GM12878 (cell line): ENCODE results near the gene CYB5R3. TPM values are rescaled to one million over a fixed set of nuclear protein-coding genes. Genes with fewer than 3 reads are reported as not detected.

Experiments used
- ATAC-seq: fragments of 200-7000 bp; cut with Tn5 transposase; 3 replicates; pipeline ENCODE4 v1.9.1; 2020; ENCODE audit warnings: mild to moderate bottlenecking, moderate library complexity
- Bru-seq: library from RNA; stranded (reverse); fragments of 400-500 nt; gene quantifications from one replicate; lab custom pipeline; 2021; lab: Mats Ljungman, UMichigan
- BruChase-seq, 2 experiments: library from RNA; stranded (reverse); fragments of 400-500 nt; gene quantifications; one replicate each; lab custom pipeline; 2021; lab: Mats Ljungman, UMichigan
- BruUV-seq: library from RNA; stranded (reverse); fragments of 400-500 nt; replicated peaks from 2 replicates; lab custom pipeline; 2021; lab: Mats Ljungman, UMichigan
- CTCF ChIA-PET: fragments of 300-600 bp; sonication (Branson Sonifier 250); formaldehyde crosslinking; extraction: SDS; loops from one replicate; lab custom pipeline; 2021; ENCODE audit warnings: inconsistent platforms; lab: Yijun Ruan, JAX
- POLR2A ChIA-PET: fragments of 350-600 bp; formaldehyde crosslinking; extraction: SDS; loops from one replicate; lab custom pipeline; 2021; ENCODE audit warnings: inconsistent platforms; lab: Charles Lee
- RAD21 ChIA-PET: fragments of 300-600 bp; sonication (Branson Sonifier 250); formaldehyde crosslinking; loops from one replicate; lab custom pipeline; 2023; ENCODE audit warnings: antibody characterized with exemption; ENCODE audit not compliant: unreplicated experiment; lab: Charles Lee
- SMC1A ChIA-PET: fragments of 300-600 bp; sonication (Branson Sonifier 250); formaldehyde crosslinking; loops from one replicate; lab custom pipeline; 2023; ENCODE audit not compliant: unreplicated experiment, uncharacterized antibody; lab: Charles Lee
- DNase-seq: peaks from one replicate; pipeline ENCODE4 v3.0.0-alpha.2; 2011; ENCODE audit warnings: low read depth, low spot score
- FAIRE-seq: peaks from 3 replicates; lab custom pipeline; 2011; peaks lifted over from hg19 to GRCh38; lab: Jason Lieb, UNC
- H2AFZ ChIP-seq: 2 replicates; pipeline ENCODE4 v1.6.0; 2011; ENCODE audit warnings: low read depth, low read length, control low read depth; ENCODE audit not compliant: control insufficient read depth
- H3K27ac ChIP-seq: 2 replicates; pipeline ENCODE4 v1.5.1; 2011; ENCODE audit warnings: control low read depth; ENCODE audit not compliant: control insufficient read depth, insufficient read depth
- H3K27me3 ChIP-seq, 2 experiments: replicated peaks in 1 of 2; 2 replicates each; pipeline versions ENCODE4 v1.6.0 to v1.6.1; 2011; ENCODE audit warnings: low read length in 1 of 2; ENCODE audit not compliant: control insufficient read depth in 2 of 2, insufficient read depth in 2 of 2
- H3K36me3 ChIP-seq, 2 experiments: 2 replicates each; pipeline ENCODE4 v1.5.1; 2011; ENCODE audit warnings: low read length in 1 of 2; ENCODE audit not compliant: control insufficient read depth in 2 of 2, insufficient read depth in 2 of 2
- H3K4me1 ChIP-seq: 2 replicates; pipeline ENCODE4 v1.6.1; 2011; ENCODE audit warnings: mild to moderate bottlenecking, low read length, moderate library complexity, mixed read lengths; ENCODE audit not compliant: control insufficient read depth, insufficient read depth
- H3K4me2 ChIP-seq: 2 replicates; pipeline ENCODE4 v1.6.0; 2011; ENCODE audit warnings: control low read depth; ENCODE audit not compliant: control insufficient read depth, insufficient read depth
- H3K4me3 ChIP-seq: fragments of 200-600 bp; sonication (generic); 2 replicates; pipeline ENCODE4 v1.5.1; 2016
- H3K79me2 ChIP-seq: 2 replicates; pipeline ENCODE4 v1.6.0; 2011; ENCODE audit warnings: low read length; ENCODE audit not compliant: control insufficient read depth, insufficient read depth
- H3K9ac ChIP-seq: 2 replicates; pipeline ENCODE4 v1.8.0; 2011; ENCODE audit warnings: low read length, control low read depth, mixed read lengths; ENCODE audit not compliant: control insufficient read depth, insufficient read depth
- H3K9me3 ChIP-seq: replicated peaks from 3 replicates; pipeline ENCODE4 v1.5.1; 2011; ENCODE audit warnings: mild to moderate bottlenecking, low read length; ENCODE audit not compliant: control insufficient read depth, insufficient read depth
- H4K20me1 ChIP-seq: 2 replicates; pipeline ENCODE4 v1.6.0; 2011; ENCODE audit not compliant: control insufficient read depth, insufficient read depth
- CBFB ChIP-seq: IDR thresholded peaks from 2 replicates; pipeline ENCODE4 v1.6.1; 2016; ENCODE audit warnings: antibody characterized with exemption, low read depth
- CBX3 ChIP-seq: fragments of 200-600 bp; sonication (generic); IDR thresholded peaks from 2 replicates; pipeline ENCODE4 v1.6.1; 2016; ENCODE audit warnings: low read depth, borderline replicate concordance
- CEBPZ ChIP-seq: fragments of 150-350 bp; IDR thresholded peaks from 2 replicates; pipeline ENCODE4 v1.6.1; 2016; ENCODE audit warnings: low read depth, low read length
- CHD2 ChIP-seq: IDR thresholded peaks from 2 replicates; pipeline ENCODE4 v1.6.1; 2011; ENCODE audit warnings: low read depth, low read length, improper control_type of control experiment, borderline replicate concordance
- CREB1 ChIP-seq: IDR thresholded peaks from 2 replicates; pipeline ENCODE4 v1.6.1; 2012; ENCODE audit warnings: low read depth, mild to moderate bottlenecking, inconsistent platforms
- DPF2 ChIP-seq: fragments of 450-650 bp; IDR thresholded peaks from 2 replicates; pipeline ENCODE4 v1.6.1; 2017; ENCODE audit warnings: mild to moderate bottlenecking
- GABPA ChIP-seq: IDR thresholded peaks from 2 replicates; pipeline ENCODE4 v1.6.1; 2014; ENCODE audit warnings: antibody characterized with exemption, low read depth, mild to moderate bottlenecking, inconsistent platforms
- GATAD2B ChIP-seq: fragments of 450-650 bp; conservative IDR thresholded peaks from 2 replicates; pipeline ENCODE4 v1.6.1; 2017; ENCODE audit warnings: low read depth, mild to moderate bottlenecking, moderate library complexity
- HDGF ChIP-seq: fragments of 450-650 bp; IDR thresholded peaks from 2 replicates; pipeline ENCODE4 v1.6.1; 2016; ENCODE audit warnings: antibody characterized with exemption
- IKZF2 ChIP-seq, 2 experiments: fragments of 450-650 bp; IDR thresholded peaks; 2 replicates each; pipeline ENCODE4 v1.6.1; 2017; ENCODE audit warnings: mild to moderate bottlenecking in 2 of 2, moderate library complexity in 2 of 2
- JUNB ChIP-seq: IDR thresholded peaks from 2 replicates; pipeline ENCODE4 v1.6.1; 2016; ENCODE audit warnings: antibody characterized with exemption, mild to moderate bottlenecking
- KDM1A ChIP-seq: fragments of 200-600 bp; sonication (generic); IDR thresholded peaks from 2 replicates; pipeline ENCODE4 v1.6.1; 2016; ENCODE audit warnings: borderline replicate concordance
- MTA2 ChIP-seq: fragments of 450-650 bp; IDR thresholded peaks from 2 replicates; pipeline ENCODE4 v1.6.1; 2016; ENCODE audit warnings: low read depth, mild to moderate bottlenecking, moderate library complexity
- PAX5 ChIP-seq: IDR thresholded peaks from 2 replicates; pipeline ENCODE4 v1.6.1; 2011; ENCODE audit warnings: low read depth, low read length, borderline replicate concordance
- SUZ12 ChIP-seq: fragments of 200-600 bp; sonication (generic); IDR thresholded peaks from one replicate; pipeline ENCODE4 v1.6.1; 2018; ENCODE audit warnings: antibody characterized with exemption, mild to moderate bottlenecking; ENCODE audit not compliant: unreplicated experiment
- TAF1 ChIP-seq: IDR thresholded peaks from 2 replicates; pipeline ENCODE4 v1.6.1; 2011; ENCODE audit warnings: mild to moderate bottlenecking, low read depth, low read length, borderline replicate concordance
- TARDBP ChIP-seq: IDR thresholded peaks from 2 replicates; pipeline ENCODE4 v1.6.1; 2016; ENCODE audit warnings: borderline replicate concordance
- WGBS: methylation state at CpG from one replicate; pipeline ENCODE4 v1.1.6; 2016; ENCODE audit warnings: low lambda C conversion rate; ENCODE audit not compliant: insufficient replicate concordance, insufficient coverage; ENCODE audit errors: missing lambda C conversion rate; 5-methylcytosine and 5-hydroxymethylcytosine counted together
- in situ Hi-C: fragments of 300-500 bp; cut with MboI; formaldehyde crosslinking; loops from 9 replicates; pipeline ENCODE4 v1.14.3; 2018; ENCODE audit warnings: mixed read lengths
- intact Hi-C: fragments of 100-400 bp; cut with micrococcal nuclease; formaldehyde crosslinking; loops from one replicate; pipeline ENCODE4 v1.14.2; 2022; ENCODE audit not compliant: unreplicated experiment
- long read RNA-seq, 2 experiments: library from polyadenylated mRNA; unstranded; transcript quantifications; one replicate each; pipeline ENCODE4 v2.0.0, GENCODE V29; 2019 to 2020
- polyA minus RNA-seq, 3 experiments: library from RNA; depleted of rRNA, polyadenylated mRNA; stranded (reverse); fragments of >200 nt; gene quantifications; 2 replicates each; pipeline ENCODE4 v1.2.3, GENCODE V29; 2011
- polyA plus RNA-seq, 11 experiments: library from polyadenylated mRNA; depleted of rRNA in 4 of 11; unstranded in 6 of 11; stranded (reverse) in 5 of 11; fragments of >200 nt; fragmentation: Nextera tagmentation in 4 of 11; fragmentation: Illumina TruSeq in 1 of 11; extraction: Ambion mirVana in 4 of 11; extraction: Trizol in 1 of 11; gene quantifications; 1 replicate in 1 of 11; 2 replicates in 10 of 11; pipeline versions ENCODE4 v1.2.1 to v1.2.3, GENCODE V29; 2011 to 2016; ENCODE audit warnings: inconsistent platforms in 2 of 11, missing spikeins in 2 of 11, low read depth in 1 of 11
- total RNA-seq, 4 experiments: library from RNA; depleted of rRNA in 3 of 4; stranded (reverse); fragments of >200 nt in 3 of 4; fragmentation: Illumina TruSeq in 1 of 4; extraction: Trizol in 1 of 4; gene quantifications; 2 replicates each; pipeline versions ENCODE4 v1.2.1 to v1.2.3, GENCODE V29; 2013 to 2021

Gene CYB5R3
- total RNA-seq (2013; cell fraction: nucleolus; rRNA removed), result 38.2 and 40.3 TPM in 2 replicates
- 33.3 and 46.8 TPM in 2 replicates for total RNA-seq (2014; rRNA removed)
- 20.5 and 22.9 TPM in 2 replicates for total RNA-seq (2014; rRNA removed; fragmentation: Illumina TruSeq; extraction: Trizol)
- total RNA-seq (2021), result 81.7 and 83.8 TPM in 2 replicates
- 23.6 TPM for polyA plus RNA-seq (2011; ENCODE audit: low read depth)
- 21.0 and 70.3 TPM in 2 replicates for polyA plus RNA-seq (2011; rRNA removed)
- polyA plus RNA-seq (2011; cell fraction: cytosol; rRNA removed), result 82.7 and 87.2 TPM in 2 replicates
- polyA plus RNA-seq (2011; cell fraction: nucleus; rRNA removed), result 56.1 and 64.4 TPM in 2 replicates
- polyA plus RNA-seq (2012), result 62.8 and 80.6 TPM in 2 replicates
- 37.3 and 65.3 TPM in 2 replicates for polyA plus RNA-seq (2014; fragmentation: Illumina TruSeq; extraction: Trizol)
- 1 to 10 TPM; 2.0 to 3.5 TPM for polyA plus RNA-seq (2014; fragmentation: Nextera tagmentation; extraction: Ambion mirVana)
- polyA plus RNA-seq (2014; rRNA removed), result 81.0 and 102 TPM in 2 replicates
- polyA plus RNA-seq (2016; fragmentation: Nextera tagmentation; extraction: Ambion mirVana), result 100 to 1,000 TPM; 104 to 119 TPM
- polyA minus RNA-seq (2011; rRNA and poly(A)+ RNA removed), result 49.7 and 58.4 TPM in 2 replicates
- polyA minus RNA-seq (2011; cell fraction: cytosol; rRNA and poly(A)+ RNA removed), result 36.8 and 38.8 TPM in 2 replicates
- 12.7 and 24.7 TPM in 2 replicates for polyA minus RNA-seq (2011; cell fraction: nucleus; rRNA and poly(A)+ RNA removed)
- percentile 75 among the genes with signal in this experiment for Bru-seq, nascent RNA
- BruChase-seq, experiment 1, labeled RNA remaining after a 6-hour chase, result percentile 81 among the genes with signal in this experiment
- percentile 73 among the genes with signal in this experiment for BruChase-seq, experiment 2, labeled RNA remaining after a 2-hour chase
- long read RNA-seq, experiment 1, transcript CYB5R3-204 (8 exons, 1,849 nt), result minor isoform, 5 of 133 reads
- long read RNA-seq, experiment 1, transcript CYB5R3-201 (9 exons, 2,124 nt), result major isoform, 122 of 133 reads
- long read RNA-seq, experiment 1, partial matches to known transcripts, result 1 of 133 reads
- long read RNA-seq, experiment 1, other reads (novel, unspliced or antisense), result 5 of 133 reads
- long read RNA-seq, experiment 2, partial matches to known transcripts, result 0 of 4 reads
- long read RNA-seq, experiment 2, other reads (novel, unspliced or antisense), result 4 of 4 reads

GRCh38 chr22:42649246-42650099 is at the start of gene CYB5R3:
CYB5R3 (minus strand) TSS chr22:42649392; CDS start chr22:42649315, 77 bp downstream.
- Histone ChIP-seq H3K27ac (peak within 1 kb of the TSS; percentile 85), H3K4me2 (peak within 1 kb of the TSS; percentile 98), H3K9me3 (no peaks in the 10 kb centered on the region), H3K79me2 (peaks cover 43% of the 10 kb centered on the region), H3K4me1 (peaks cover 25% of the 10 kb centered on the region), H2AFZ (peak within 1 kb of the TSS; percentile 87), H3K9ac (peak within 1 kb of the TSS; percentile 89), H3K27me3 (no peaks in the 10 kb centered on the region), H3K4me3 (peak within 1 kb of the TSS; percentile 100), H3K36me3 (no peaks in the 10 kb centered on the region), H4K20me1 (no peaks in the 10 kb centered on the region)
- TSS peak; percentile 99 for BruUV-seq
- DNase-seq, result no peak
- intact Hi-C loops, result loop anchor here (2.0 kb wide), 1 partner anchor 35 kb away; the partner anchor contains the start of gene POLDIP3
- RAD21 ChIA-PET, result interaction anchor here (0.6 to 1.3 kb wide), 3 partner anchors 34 to 170 kb away, joined by 3 to 4 read pairs (median 4); no protein-coding TSS in a partner anchor
- CTCF ChIA-PET, result interaction anchor here (0.6 to 1.3 kb wide), 6 partner anchors 10 to 276 kb away, joined by 3 to 5 read pairs (median 4); no protein-coding TSS in a partner anchor
- in situ Hi-C loops, result loop anchor here (25.0 kb wide), 1 partner anchor 1388 kb away; no protein-coding TSS in a partner anchor
- WGBS, result 14% methylated on average over 25 of the region's 81 CpGs
- SMC1A ChIA-PET, result no interaction called here
- POLR2A ChIA-PET, result interaction anchor here (0.6 to 1.8 kb wide), 7 partner anchors 9 to 283 kb away, joined by 3 to 6 read pairs (median 4); partner anchors contain the start of gene POLDIP3
- ATAC-seq, result peak; percentile 79
- no peak for FAIRE-seq
- TF ChIP-seq CREB1 (peak; percentile 87), SUZ12 (no peak), CBX3 (no peak), DPF2 (peak; percentile 20), GABPA (no peak), CHD2 (no peak), JUNB (no peak), CBFB (peak; percentile 25; the same call in 1 of the 2 replicates), MTA2 (no peak), PAX5 (no peak), GATAD2B (peak; percentile 45), KDM1A (no peak), TARDBP (no peak), CEBPZ (no peak), TAF1 (peak; percentile 89), HDGF (peak; percentile 27; the same call in 1 of the 2 replicates), IKZF2 (IDR thresholded peaks at IDR 0.05) (peak in 1 of 2 experiments; percentile 47; a peak in 1 of 4 replicates)
